GM12873 (cell line): ENCODE data around the gene BCL2L2.

Experiments
- CTCF ChIP-seq: IDR thresholded peaks from 2 replicates; pipeline ENCODE4 v1.5.1; 2012; ENCODE audit warnings: low read depth, mild to moderate bottlenecking, moderate library complexity, low read length, control low read depth; ENCODE audit not compliant: insufficient read depth; ENCODE audit errors: missing control alignments

Gene BCL2L2

DNA sequence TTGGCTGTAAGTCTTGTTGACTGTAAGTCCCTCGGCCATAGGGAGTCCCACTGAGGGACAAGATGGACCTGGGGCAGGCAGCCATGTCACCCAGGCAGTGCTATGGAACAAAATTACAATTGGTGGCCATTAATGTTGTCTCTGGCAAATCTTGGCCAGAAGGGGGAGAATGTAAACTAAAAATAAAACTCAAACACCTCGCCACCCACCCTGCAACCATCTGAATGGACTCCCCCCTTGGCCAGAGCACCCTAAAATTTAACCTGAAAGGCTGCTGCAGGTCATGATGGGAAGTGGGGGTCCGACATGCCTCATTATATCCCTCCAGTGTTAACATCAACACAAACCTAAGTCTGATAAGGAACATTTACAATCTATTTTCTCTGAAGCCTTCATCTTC, 37.8 kb downstream of the BCL2L2 start:
- TF ChIP-seq CTCF: no peak

DNA sequence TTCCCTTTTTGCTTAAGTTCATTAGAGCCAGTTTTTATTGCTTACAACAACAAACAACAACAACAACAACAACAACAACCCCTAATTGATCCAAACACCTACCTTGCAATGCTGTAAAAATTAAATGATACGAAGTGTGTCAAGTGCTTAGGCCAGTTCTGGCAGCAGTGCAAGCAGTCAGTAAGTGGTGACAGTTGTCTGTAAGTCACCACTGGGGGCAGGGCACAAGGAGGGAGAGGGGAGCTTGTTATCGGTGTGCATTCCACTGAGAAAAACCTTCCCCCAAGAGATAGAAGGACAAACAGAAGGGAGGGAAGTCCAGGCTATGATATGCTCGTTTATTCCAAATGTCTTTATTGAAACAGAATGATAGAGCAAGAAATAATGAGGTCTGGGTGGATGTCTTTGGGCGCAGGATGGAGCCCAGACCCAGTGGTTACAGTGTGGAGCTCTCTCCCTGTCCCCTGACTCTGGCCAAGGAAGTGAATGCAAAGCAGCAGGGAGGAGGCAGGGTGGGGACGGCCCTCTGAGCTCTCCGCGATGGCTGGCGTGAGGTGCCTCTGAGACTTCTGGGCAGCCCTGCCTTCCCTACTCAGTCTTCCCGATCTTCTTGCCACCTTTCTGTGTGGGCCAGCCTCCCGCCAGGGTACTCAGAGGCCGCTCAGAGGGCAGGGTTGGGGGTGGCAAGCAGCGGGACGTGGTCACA, 39.5 kb downstream of the BCL2L2 start:
- TF ChIP-seq CTCF: no peak

DNA sequence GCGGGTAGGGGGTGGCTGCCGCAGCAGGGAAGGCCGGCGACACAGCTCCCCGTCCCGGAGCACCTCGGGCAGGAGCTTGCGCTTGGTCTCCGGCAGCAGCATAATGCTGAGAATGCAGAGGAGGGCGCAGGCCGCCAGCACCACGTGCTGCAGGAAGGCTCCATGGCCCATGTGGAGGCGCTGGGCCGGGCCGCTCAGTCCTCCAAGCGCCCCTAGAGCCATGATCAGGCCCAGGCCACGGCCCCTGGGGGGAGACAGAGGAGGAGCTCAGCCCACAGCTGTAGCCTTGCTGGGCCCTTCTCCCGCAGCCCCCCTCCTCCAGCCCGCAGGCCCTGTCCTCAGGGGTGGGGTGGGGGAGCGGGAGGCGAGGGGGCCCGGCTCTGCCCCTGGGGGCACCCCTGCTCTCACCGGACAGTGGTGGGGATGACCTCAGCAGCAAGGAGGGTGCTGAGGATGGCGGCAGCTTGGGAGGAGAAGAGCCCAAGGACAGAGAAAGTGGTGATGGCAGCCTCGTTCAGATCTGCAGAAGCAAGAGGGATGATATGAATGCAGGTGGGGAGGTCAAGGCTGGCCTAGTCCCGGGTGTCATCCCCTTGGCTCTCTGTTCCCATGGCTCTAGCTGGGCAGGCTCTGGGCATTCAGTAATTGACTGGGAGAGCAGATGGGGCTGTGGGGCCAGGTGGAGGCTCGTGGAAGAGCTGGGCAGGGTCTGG, 40.2 kb downstream of the BCL2L2 start:
- no peak for TF ChIP-seq CTCF

GRCh38 chr14:23347406-23348296, 41.0 kb downstream of the BCL2L2 start:
- TF ChIP-seq CTCF: no peak

GRCh38 chr14:23348297-23348655, 41.6 kb downstream of the BCL2L2 start:
- no peak for TF ChIP-seq CTCF

DNA sequence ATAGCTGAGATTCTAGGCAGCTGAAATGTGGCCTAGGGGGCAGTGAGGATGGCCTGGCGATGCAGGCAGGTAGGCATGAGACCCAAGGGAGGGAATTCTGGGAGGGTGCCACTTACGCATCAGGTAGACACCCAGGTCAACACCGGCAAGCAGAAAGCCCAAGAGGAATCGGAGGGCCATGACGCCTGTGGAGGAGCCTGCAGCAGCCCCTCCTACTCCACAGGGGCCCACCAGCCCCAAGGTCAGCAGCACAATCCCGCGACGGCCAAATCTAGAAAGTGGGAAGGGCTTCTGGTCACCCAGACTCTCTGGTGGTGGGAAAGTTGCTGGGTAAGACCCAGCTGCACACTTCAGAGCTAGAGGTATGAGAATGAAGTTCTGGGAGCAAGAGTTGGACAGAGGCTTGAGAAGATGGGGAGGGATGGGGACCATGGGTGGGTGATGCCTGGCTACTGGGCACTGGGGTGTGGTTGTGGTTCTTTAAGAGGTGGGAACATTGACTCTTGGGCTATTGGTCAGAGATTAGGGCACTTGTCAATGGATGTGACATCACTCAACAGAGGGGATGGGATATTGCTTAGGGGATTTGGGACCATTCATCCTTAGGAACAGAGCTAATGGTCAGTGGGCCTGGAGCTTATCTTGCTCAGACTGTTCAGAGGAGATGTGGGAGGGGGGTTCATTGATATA, 42.7 kb downstream of the BCL2L2 start:
- TF ChIP-seq CTCF: no peak
